Superior temporal gyrus (tissue), 1 donor: ENCODE measurements around the gene ZBTB48.

Experiments
- DNase-seq: peaks from one replicate; pipeline ENCODE4 v3.0.0-alpha.2; 2016; ENCODE audit errors: extremely low spot score

ZBTB48 gene

DNA sequence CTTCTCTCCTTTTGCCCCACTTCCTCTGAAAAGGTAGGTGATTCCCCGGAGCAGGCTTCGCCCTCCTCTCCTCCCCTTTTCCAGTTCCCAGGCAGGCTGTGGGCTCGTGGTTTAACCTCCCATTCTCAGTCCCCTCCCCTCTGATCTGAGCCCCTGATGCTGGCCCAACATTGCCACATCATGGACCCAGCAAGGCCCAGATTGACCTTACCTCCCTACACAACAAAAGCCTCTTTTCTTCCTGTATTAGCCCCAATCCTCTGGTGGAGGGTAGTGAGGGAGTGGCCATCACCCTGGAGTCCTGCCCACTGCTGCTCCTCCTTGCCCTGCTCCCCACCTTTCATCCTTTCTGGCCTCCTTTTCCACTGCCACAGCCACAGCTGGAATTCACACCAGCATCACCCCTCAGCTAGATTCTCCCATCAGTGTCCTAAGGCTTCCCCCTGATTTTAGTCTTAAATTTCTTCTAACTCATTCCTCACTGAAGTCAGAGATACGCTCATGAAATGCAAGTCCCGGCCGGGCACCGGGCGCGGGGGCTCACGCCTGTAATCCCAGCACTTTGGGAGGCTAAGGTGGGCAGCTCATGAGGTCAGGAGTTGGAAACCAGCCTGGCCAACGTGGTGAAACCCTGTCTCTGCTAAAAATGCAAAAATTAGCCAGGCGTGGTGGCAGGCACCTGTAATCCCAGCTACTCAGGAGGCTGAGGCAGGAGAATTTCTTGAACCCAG, 7.0 kb upstream of the ZBTB48 start:
- DNase-seq: no peak

DNA sequence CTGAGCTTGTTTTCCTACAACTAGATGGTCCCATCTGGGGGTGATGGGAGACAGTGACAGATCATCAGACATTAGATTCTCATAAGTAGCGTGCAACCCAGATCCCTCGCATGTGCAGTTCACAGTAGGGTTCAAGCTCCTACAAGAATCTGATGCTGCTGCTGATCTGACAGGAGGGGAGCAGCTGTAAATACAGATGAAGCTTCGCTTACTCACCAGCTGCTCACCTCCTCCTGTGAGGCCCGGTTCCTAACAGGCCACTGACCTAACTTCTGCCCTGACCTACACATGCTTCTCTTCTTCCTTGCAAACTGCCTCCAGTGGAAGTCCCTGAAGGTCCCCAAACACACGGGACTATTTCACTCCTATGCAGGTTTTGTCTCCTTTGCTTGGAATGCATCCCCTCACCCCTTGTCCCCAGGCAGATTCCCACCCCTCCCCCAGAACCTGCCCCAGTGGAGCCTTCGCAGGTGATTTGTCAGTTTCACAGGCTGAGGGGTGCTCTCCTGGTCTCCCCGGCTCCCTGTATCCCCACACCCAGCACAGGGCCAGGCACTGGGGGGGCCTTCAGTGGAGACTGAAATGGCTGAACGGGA, 5.7 kb upstream of the ZBTB48 start:
- no peak for DNase-seq

DNA sequence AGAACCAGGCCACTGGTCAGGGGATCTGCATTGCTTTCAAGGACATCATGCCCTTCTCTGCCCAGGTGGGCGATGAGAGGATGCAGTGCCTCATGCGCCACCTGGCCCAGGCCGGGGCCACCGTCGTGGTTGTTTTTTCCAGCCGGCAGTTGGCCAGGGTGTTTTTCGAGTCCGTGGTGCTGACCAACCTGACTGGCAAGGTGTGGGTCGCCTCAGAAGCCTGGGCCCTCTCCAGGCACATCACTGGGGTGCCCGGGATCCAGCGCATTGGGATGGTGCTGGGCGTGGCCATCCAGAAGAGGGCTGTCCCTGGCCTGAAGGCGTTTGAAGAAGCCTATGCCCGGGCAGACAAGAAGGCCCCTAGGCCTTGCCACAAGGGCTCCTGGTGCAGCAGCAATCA, 5.0 kb upstream of the ZBTB48 start:
- no peak for DNase-seq

- DNase-seq: peak; percentile 51
These were observed 1.8 kb upstream of the ZBTB48 start for GRCh38 chr1:6577831-6578525.

GRCh38 chr1:6578624-6579373, 995 bp upstream of the ZBTB48 start:
- no peak for DNase-seq

- no peak for DNase-seq
These were observed 362 bp downstream of the ZBTB48 start for GRCh38 chr1:6580119-6580592.

GRCh38 chr1:6580593-6581409, 1.0 kb downstream of the ZBTB48 start:
- DNase-seq: no peak

- no peak for DNase-seq
These were observed 1.9 kb downstream of the ZBTB48 start for GRCh38 chr1:6581561-6582305.

DNA sequence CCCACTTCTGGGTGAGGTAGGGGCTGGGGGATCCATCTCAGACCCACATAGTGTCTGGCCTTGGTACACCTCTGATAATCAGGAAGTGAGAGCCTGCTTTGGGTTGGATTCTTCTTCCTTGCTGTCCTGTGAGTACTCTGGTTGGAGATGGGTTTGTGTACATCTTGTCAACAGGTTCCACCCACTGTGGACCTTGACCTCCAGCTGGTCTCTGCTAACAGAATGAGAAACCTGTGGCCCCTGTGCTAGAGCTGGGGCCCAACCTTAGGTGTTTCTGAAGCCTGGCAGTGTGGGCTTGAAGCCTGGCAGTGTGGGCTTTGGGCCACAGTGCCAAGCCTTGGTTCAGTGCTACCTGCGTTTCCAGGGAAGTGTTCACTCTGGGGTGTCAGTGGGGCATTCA, 2.6 kb downstream of the ZBTB48 start:
- no peak for DNase-seq

DNA sequence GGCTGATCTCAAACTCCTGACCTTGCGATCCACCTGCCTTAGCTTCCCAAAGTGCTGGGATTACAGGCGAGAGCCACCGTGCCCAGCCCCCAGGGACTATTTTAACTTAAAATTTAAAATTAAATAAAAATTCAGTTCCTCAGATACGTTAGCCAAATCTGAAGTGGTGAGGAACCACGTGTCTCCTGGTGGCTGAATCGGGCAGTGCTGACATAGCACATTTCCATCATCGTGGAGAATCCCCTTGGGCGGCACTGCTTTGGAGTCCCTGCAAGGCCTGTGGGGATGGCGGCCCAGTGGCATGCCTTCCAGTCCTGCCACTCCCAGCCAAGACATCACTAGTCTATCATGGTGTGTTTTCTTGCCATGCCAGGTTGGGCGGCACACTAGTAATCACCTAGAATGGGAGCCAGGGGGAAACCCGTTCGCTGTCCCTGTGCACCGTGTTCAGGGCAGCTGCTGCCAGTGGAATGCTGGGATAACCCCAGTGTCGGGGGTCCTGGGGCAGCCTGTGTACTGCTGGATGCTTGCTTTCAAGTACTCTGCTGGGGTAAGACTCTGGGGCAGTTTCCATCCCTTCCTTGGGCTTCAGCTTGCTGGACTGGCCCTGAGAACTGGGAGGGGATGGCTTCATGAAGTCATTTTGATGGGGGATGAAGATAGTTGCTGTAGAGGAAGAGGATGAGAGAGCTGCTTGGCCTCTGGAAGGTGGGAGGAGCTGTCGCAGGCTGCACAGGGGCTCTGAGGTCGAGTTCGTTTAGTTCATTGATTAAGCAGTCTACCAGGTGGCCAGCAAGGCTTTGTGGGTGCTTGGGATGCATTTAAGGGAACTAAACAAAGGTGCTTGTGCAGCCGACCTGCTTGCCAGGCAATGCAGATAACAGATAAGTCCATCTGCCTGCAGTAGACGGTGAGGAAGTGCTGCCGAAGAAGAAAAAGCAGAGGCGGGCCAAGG, 4.6 kb downstream of the ZBTB48 start:
- DNase-seq: no peak

DNA sequence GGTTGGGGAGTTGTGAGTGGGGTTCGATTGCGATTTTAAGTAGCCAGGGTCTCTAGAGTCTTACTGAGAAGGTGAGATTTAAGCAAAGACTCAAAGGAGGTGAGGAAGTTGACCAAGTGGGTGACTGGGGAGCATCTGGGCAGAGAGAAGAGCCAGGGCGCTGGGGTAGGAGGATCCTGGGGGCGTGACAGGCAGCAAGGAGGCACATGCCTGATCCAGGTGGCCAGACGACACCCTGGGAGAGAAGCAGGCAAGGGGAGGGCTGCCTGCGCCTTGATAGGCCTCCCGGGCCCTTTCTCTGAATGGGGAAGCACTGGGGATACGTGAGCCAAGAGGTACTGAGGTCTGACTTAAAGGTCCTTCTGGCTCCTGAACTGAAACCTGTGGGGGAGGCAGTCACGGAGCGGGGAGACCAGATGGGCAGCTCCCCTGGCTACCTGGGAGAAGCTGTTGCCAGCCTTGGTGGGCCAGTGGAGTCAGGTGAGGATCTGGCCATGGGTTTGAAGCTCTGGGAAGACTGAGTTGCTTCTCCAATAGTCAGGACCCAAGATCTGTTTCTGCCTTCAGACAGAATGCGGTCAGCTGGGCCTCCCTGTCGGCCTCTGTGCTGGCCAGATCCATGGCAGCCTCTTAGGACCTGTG, 5.4 kb downstream of the ZBTB48 start:
- DNase-seq: no peak

DNA sequence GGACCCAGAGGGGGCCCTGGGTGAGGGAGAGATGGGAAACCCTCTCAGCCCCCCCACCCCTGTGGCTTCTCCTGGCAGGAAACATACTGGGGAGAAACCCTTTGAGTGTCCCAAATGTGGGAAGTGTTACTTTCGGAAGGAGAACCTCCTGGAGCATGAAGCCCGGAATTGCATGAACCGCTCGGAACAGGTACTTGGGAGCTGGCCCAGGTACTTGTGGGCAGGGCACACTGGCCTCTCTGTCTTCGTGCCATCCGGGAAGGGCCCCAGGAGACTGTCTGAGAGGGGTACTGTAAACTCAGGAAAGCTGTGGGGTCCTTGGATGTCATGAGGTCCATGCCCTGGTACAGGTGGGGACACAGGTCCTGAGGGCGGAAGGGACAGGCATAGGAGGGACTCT, 6.0 kb downstream of the ZBTB48 start:
- DNase-seq: no peak

- no peak for DNase-seq
These were observed 6.6 kb downstream of the ZBTB48 start for GRCh38 chr1:6586404-6586816.

GRCh38 chr1:6587261-6588005, 7.6 kb downstream of the ZBTB48 start:
- DNase-seq: peak; percentile 64

- no peak for DNase-seq
These were observed 8.5 kb downstream of the ZBTB48 start for GRCh38 chr1:6588128-6588892.

- DNase-seq: no peak
These were observed 9.2 kb downstream of the ZBTB48 start for GRCh38 chr1:6588893-6589520.

GRCh38 chr1:6590046-6590445, 10.3 kb downstream of the ZBTB48 start:
- DNase-seq: no peak
